PC-9 (cell line): ENCODE data around the gene ARHGAP18. TPM values are rescaled to one million over a fixed set of nuclear protein-coding genes. Genes with fewer than 3 reads are reported as not detected.

Experiments
- BruUV-seq: library from RNA; stranded (reverse); fragments of 400-500 nt; replicated peaks from 2 replicates; lab custom pipeline; 2021; lab: Mats Ljungman, UMichigan
- CTCF ChIA-PET: fragments of 300-600 bp; sonication (Branson Sonifier 250); formaldehyde crosslinking; loops from one replicate; lab custom pipeline; 2022; ENCODE audit warnings: antibody characterized with exemption; lab: Charles Lee
- POLR2A ChIA-PET: fragments of 300-600 bp; sonication (Branson Sonifier 250); formaldehyde crosslinking; loops from one replicate; lab custom pipeline; 2022; ENCODE audit warnings: antibody characterized with exemption; ENCODE audit not compliant: unreplicated experiment; lab: Charles Lee
- DNase-seq, 2 experiments: peaks; one replicate each; pipeline versions ENCODE4 v3.0.0 to v3.0.0-alpha.2; 2015 to 2022; ENCODE audit warnings: mixed read lengths in 1 of 2
- H2AFZ ChIP-seq: fragments of 200-600 bp; sonication (generic); 2 replicates; pipeline ENCODE4 v1.8.1; 2017; ENCODE audit warnings: antibody characterized with exemption
- H3F3A ChIP-seq: fragments of 200-600 bp; sonication (generic); 2 replicates; pipeline ENCODE4 v1.8.1; 2017; ENCODE audit warnings: antibody characterized with exemption, mild to moderate bottlenecking, low read depth; ENCODE audit not compliant: insufficient read depth
- H3K27ac ChIP-seq: fragments of 200-600 bp; sonication (generic); 2 replicates; pipeline ENCODE4 v1.6.1; 2016; ENCODE audit warnings: mixed run types
- H3K27me3 ChIP-seq: fragments of 200-600 bp; sonication (generic); 2 replicates; pipeline ENCODE4 v1.6.1; 2016; ENCODE audit warnings: low read depth, mixed run types; ENCODE audit not compliant: insufficient read depth
- H3K36me3 ChIP-seq: fragments of 200-600 bp; sonication (generic); 2 replicates; pipeline ENCODE4 v1.6.1; 2016; ENCODE audit warnings: low read depth, mixed run types
- H3K4me1 ChIP-seq: fragments of 200-600 bp; sonication (generic); replicated peaks from 2 replicates; pipeline ENCODE4 v1.6.1; 2016; ENCODE audit warnings: mixed run types; ENCODE audit not compliant: insufficient read depth
- H3K4me2 ChIP-seq: fragments of 200-600 bp; sonication (generic); 2 replicates; pipeline ENCODE4 v1.6.1; 2017; ENCODE audit warnings: mixed run types
- H3K4me3 ChIP-seq: fragments of 200-600 bp; sonication (generic); 2 replicates; pipeline ENCODE4 v1.6.1; 2016; ENCODE audit warnings: mixed run types
- H3K79me2 ChIP-seq: fragments of 200-600 bp; sonication (generic); 2 replicates; pipeline ENCODE4 v1.6.1; 2017; ENCODE audit warnings: low read depth, mixed run types
- H3K9me2 ChIP-seq: fragments of 200-600 bp; sonication (generic); 2 replicates; pipeline ENCODE4 v1.8.1; 2017; ENCODE audit warnings: mild to moderate bottlenecking; ENCODE audit not compliant: insufficient read depth
- H3K9me3 ChIP-seq: fragments of 200-600 bp; sonication (generic); 2 replicates; pipeline ENCODE4 v1.8.1; 2016; ENCODE audit warnings: low read depth; ENCODE audit not compliant: insufficient read depth
- H4K20me1 ChIP-seq: fragments of 200-600 bp; sonication (generic); 2 replicates; pipeline ENCODE4 v1.8.1; 2017; ENCODE audit not compliant: insufficient read depth
- EZH2 ChIP-seq: fragments of 200-600 bp; sonication (generic); IDR thresholded peaks from 2 replicates; pipeline ENCODE4 v1.8.0; 2017; ENCODE audit warnings: antibody characterized with exemption, low read depth
- intact Hi-C: fragments of 100-400 bp; cut with micrococcal nuclease; formaldehyde crosslinking; loops from one replicate; pipeline ENCODE4 v1.10.0; 2022; ENCODE audit not compliant: unreplicated experiment
- total RNA-seq: library from RNA; stranded (reverse); gene quantifications from 2 replicates; pipeline ENCODE4 v1.2.3, GENCODE V29; 2021
- TF ChIP-seq, protein P1 (sequence below): fragments of 200-600 bp; sonication (generic); conservative IDR thresholded peaks from 2 replicates; pipeline ENCODE4 v1.6.1; 2017; ENCODE audit warnings: mixed run types, antibody characterized with exemption, mild to moderate bottlenecking, moderate library complexity

ARHGAP18 gene
- total RNA-seq, 1 experiment from 2014 or later, result 15.0 TPM

DNA sequence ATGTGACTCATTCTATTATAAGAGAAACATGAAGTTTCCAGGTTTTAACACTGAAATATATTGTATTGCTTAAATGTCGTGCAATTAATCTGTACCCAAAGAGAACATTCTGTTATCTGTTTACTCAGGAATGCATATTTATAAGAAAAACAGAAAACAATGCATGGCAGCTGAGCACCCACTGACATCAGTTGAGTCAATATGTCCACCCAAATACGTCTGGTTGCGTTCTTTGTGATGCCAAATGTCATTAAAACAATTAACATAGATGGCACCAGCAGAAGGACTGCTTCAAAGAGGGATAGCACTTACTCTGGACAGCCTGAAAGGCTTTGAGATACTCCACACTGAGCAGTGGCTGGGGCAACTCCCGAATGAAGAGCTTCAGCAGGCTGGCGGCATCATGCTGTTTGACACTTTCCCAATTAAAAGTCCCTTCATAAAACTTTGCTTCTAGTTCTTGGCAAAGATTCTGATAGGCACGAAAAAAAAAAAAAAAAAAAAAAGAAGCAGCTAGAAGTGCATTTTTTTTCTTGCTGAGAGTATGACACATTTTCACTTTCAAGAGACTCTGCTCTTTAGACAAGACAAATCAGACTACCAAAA lies 102.3 kb downstream of the ARHGAP18 start:
- BruUV-seq, result no TSS peak
- ChIA-PET CTCF (no interaction called here), POLR2A (interaction anchor here (0.5 kb wide), 1 partner anchor 119 kb away, joined by 8 read pairs; no protein-coding TSS in a partner anchor)
- H3K4me1 ChIP-seq, result no peaks in the 10 kb centered on the region
- H3K4me2 ChIP-seq, result no peak overlapping the region
- no peak for DNase-seq
- H2AFZ ChIP-seq, result no peak overlapping the region
- H3K9me2 ChIP-seq, result no peaks in the 10 kb centered on the region
- no peak overlapping the region for H3K27ac ChIP-seq
- H4K20me1 ChIP-seq, result no peaks in the 10 kb centered on the region
- H3K9me3 ChIP-seq, result no peaks in the 10 kb centered on the region
- H3F3A ChIP-seq, result no peaks in the 10 kb centered on the region
- no peak for TF ChIP-seq EZH2
- TF ChIP-seq, protein P1, sequence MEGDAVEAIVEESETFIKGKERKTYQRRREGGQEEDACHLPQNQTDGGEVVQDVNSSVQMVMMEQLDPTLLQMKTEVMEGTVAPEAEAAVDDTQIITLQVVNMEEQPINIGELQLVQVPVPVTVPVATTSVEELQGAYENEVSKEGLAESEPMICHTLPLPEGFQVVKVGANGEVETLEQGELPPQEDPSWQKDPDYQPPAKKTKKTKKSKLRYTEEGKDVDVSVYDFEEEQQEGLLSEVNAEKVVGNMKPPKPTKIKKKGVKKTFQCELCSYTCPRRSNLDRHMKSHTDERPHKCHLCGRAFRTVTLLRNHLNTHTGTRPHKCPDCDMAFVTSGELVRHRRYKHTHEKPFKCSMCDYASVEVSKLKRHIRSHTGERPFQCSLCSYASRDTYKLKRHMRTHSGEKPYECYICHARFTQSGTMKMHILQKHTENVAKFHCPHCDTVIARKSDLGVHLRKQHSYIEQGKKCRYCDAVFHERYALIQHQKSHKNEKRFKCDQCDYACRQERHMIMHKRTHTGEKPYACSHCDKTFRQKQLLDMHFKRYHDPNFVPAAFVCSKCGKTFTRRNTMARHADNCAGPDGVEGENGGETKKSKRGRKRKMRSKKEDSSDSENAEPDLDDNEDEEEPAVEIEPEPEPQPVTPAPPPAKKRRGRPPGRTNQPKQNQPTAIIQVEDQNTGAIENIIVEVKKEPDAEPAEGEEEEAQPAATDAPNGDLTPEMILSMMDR, result no peak
- intact Hi-C loops, result no loop called here
- no peaks in the 10 kb centered on the region for H3K27me3 ChIP-seq
- H3K79me2 ChIP-seq, result no peaks in the 10 kb centered on the region
- no peaks in the 10 kb centered on the region for H3K36me3 ChIP-seq
- no peak overlapping the region for H3K4me3 ChIP-seq

DNA sequence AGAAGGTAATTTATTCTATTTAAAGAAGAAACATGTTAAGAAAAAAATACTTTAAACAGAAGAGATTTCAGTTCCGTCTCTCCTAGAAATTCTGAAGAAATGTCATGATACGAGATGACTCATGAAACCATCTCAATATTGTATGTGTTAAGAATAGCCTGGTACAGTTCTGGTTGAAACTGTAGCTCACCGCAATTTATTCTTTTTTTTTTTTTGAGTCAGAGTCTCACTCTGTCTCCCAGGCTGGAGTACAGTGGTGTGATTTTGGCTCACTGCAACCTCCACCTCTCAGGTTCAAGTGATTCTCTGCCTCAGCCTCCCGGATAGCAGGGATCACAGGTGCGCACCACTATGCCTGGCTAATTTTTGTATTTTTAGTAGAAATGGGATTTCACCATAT lies 103.3 kb downstream of the ARHGAP18 start:
- no peaks in the 10 kb centered on the region for H3F3A ChIP-seq
- H3K4me2 ChIP-seq, result no peak overlapping the region
- no peaks in the 10 kb centered on the region for H3K4me1 ChIP-seq
- TF ChIP-seq EZH2, result no peak
- TF ChIP-seq, protein P1, result no peak
- H3K9me3 ChIP-seq, result no peaks in the 10 kb centered on the region
- no TSS peak for BruUV-seq
- H3K36me3 ChIP-seq, result no peaks in the 10 kb centered on the region
- no peaks in the 10 kb centered on the region for H3K27me3 ChIP-seq
- H4K20me1 ChIP-seq, result no peaks in the 10 kb centered on the region
- DNase-seq, result no peak
- H3K27ac ChIP-seq, result no peak overlapping the region
- CTCF ChIA-PET, result no interaction called here
- no peaks in the 10 kb centered on the region for H3K9me2 ChIP-seq
- no peaks in the 10 kb centered on the region for H3K79me2 ChIP-seq
- intact Hi-C loops, result no loop called here
- H3K4me3 ChIP-seq, result no peak overlapping the region
- H2AFZ ChIP-seq, result no peak overlapping the region
- POLR2A ChIA-PET, result no interaction called here

DNA sequence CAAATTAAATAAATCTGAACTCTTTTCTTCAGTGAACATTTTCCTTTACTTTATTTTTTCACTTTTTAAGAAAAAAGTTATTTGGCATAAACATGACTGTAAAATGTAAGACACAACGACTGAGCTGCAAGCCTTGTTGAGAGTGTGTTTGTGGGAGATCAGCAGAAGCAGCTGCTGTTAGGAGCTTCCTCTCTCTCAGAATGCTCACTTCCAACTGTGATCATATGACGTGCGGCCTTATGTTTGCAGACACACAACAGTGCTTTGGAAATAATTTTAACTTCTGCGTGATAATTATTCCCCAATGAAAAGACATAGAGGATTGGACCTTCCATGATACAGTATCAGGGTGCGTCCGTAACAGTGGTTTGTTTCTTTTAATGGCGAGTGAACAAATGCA lies 104.0 kb downstream of the ARHGAP18 start:
- Histone ChIP-seq H3K27me3 (no peaks in the 10 kb centered on the region), H3K27ac (no peak overlapping the region), H3K9me3 (no peaks in the 10 kb centered on the region), H3K4me3 (no peak overlapping the region), H3K4me2 (no peak overlapping the region), H3K79me2 (no peaks in the 10 kb centered on the region), H4K20me1 (no peaks in the 10 kb centered on the region), H3F3A (no peaks in the 10 kb centered on the region), H3K4me1 (no peaks in the 10 kb centered on the region), H2AFZ (no peak overlapping the region), H3K9me2 (no peaks in the 10 kb centered on the region), H3K36me3 (no peaks in the 10 kb centered on the region)
- ChIA-PET POLR2A (no interaction called here), CTCF (no interaction called here)
- no peak for DNase-seq
- TF ChIP-seq EZH2, result no peak
- TF ChIP-seq, protein P1, result no peak
- BruUV-seq, result no TSS peak
- intact Hi-C loops, result no loop called here
